Tongue (tissue), 2 donors: Measurements from ENCODE around the gene UQCC3. TPM values are rescaled to one million over a fixed set of nuclear protein-coding genes. Genes with fewer than 3 reads are reported as not detected.

Source experiments
- small RNA-seq: library from RNA; depleted of rRNA; stranded (forward); fragments of <200 nt; gene quantifications from one replicate; pipeline ENCODE3, GENCODE V24; 2014; ENCODE audit warnings: low replicate concordance
- total RNA-seq: library from RNA; depleted of rRNA; stranded (reverse); fragments of >200 nt; gene quantifications from one replicate; pipeline ENCODE4 v1.2.3, GENCODE V29; 2014

Gene UQCC3
- total RNA-seq, 1 donor from 2014 or later, result 5.4 TPM

Small RNA genes lying within 50 kb of the gene (small RNA-seq; reads per million reads assigned to genes)
- gene SNORA57, result not detected

Other genes with a start within 250 kb of the UQCC3 start
- gene AHNAK, start 124.9 kb upstream of the UQCC3 start, total RNA-seq, result 909 TPM
- gene EEF1G, start 97.8 kb upstream of the UQCC3 start, total RNA-seq, result 1,840 TPM
- gene TUT1, start 80.2 kb upstream of the UQCC3 start, total RNA-seq, result 5.8 TPM
- 54.7 TPM for gene MTA2, start 69.8 kb upstream of the UQCC3 start, total RNA-seq
- 11.2 TPM for gene EML3, start 58.9 kb upstream of the UQCC3 start, total RNA-seq
- 0.72 TPM for gene ROM1, start 58.4 kb upstream of the UQCC3 start, total RNA-seq
- gene B3GAT3, start 49.7 kb upstream of the UQCC3 start, total RNA-seq, result 14.4 TPM
- gene GANAB, start 25.1 kb upstream of the UQCC3 start, total RNA-seq, result 158 TPM
- gene INTS5, start 18.4 kb upstream of the UQCC3 start, total RNA-seq, result 22.4 TPM
- gene C11orf98, start 6.5 kb upstream of the UQCC3 start, total RNA-seq, result 10.4 TPM
- gene CSKMT, start 6.4 kb upstream of the UQCC3 start, total RNA-seq, result 2.6 TPM
- gene LBHD1, start 594 bp downstream of the UQCC3 start, total RNA-seq, result 2.9 TPM
- gene UBXN1, start 7.4 kb downstream of the UQCC3 start, total RNA-seq, result 90.2 TPM
- gene LRRN4CL, start 17.9 kb downstream of the UQCC3 start, total RNA-seq, result 33.8 TPM
- gene BSCL2, start 35.8 kb downstream of the UQCC3 start, total RNA-seq, result 11.4 TPM
- gene GNG3, start 36.0 kb downstream of the UQCC3 start, total RNA-seq, result not detected
- gene HNRNPUL2, start 55.8 kb downstream of the UQCC3 start, total RNA-seq, result 39.0 TPM
- 18.9 TPM for gene TTC9C, start 56.8 kb downstream of the UQCC3 start, total RNA-seq
- 7.5 TPM for gene ZBTB3, start 82.5 kb downstream of the UQCC3 start, total RNA-seq
- 56.2 TPM for gene POLR2G, start 89.9 kb downstream of the UQCC3 start, total RNA-seq
- gene TAF6L, start 99.7 kb downstream of the UQCC3 start, total RNA-seq, result 17.7 TPM
- gene TMEM179B, start 115.7 kb downstream of the UQCC3 start, total RNA-seq, result 19.5 TPM
- gene TMEM223, start 120.3 kb downstream of the UQCC3 start, total RNA-seq, result 24.7 TPM
- 45.2 TPM for gene NXF1, start 133.8 kb downstream of the UQCC3 start, total RNA-seq
- 37.1 TPM for gene STX5, start 160.4 kb downstream of the UQCC3 start, total RNA-seq
- gene TEX54, start 161.2 kb downstream of the UQCC3 start, total RNA-seq, result not detected
- 36.8 TPM for gene WDR74, start 167.9 kb downstream of the UQCC3 start, total RNA-seq
- gene SLC3A2, start 209.2 kb downstream of the UQCC3 start, total RNA-seq, result 87.0 TPM
- gene CHRM1, start 249.7 kb downstream of the UQCC3 start, total RNA-seq, result 0.10 TPM